Measurements from ENCODE around the gene ABHD17C.
A peak's percentile ranks its signal among the peaks of the same experiment; 100 is the strongest.

ABHD17C gene

DNA sequence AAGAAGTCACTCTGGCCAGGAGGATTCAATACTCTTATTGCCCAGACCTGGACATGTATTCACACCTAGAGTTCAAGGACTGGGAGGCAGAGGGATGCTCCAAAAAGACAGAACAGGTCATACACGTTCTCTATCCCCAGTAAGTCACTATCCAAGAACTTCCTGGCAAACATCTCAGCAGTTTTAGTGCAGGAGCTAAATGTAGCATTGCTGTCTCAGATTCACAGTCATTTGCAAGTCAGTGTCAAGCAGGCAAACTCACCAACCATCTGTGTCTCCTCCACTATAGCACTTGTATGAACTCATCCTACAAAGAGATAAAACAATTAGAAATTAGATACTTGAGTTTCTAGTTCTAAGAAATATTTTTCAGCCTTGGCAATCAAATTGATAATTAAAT, 38.4 kb downstream of the ABHD17C start:
- H3K4me3 ChIP-seq (ENCODE audit: low read length), result no peak overlapping the region
- TF ChIP-seq, protein P1, sequence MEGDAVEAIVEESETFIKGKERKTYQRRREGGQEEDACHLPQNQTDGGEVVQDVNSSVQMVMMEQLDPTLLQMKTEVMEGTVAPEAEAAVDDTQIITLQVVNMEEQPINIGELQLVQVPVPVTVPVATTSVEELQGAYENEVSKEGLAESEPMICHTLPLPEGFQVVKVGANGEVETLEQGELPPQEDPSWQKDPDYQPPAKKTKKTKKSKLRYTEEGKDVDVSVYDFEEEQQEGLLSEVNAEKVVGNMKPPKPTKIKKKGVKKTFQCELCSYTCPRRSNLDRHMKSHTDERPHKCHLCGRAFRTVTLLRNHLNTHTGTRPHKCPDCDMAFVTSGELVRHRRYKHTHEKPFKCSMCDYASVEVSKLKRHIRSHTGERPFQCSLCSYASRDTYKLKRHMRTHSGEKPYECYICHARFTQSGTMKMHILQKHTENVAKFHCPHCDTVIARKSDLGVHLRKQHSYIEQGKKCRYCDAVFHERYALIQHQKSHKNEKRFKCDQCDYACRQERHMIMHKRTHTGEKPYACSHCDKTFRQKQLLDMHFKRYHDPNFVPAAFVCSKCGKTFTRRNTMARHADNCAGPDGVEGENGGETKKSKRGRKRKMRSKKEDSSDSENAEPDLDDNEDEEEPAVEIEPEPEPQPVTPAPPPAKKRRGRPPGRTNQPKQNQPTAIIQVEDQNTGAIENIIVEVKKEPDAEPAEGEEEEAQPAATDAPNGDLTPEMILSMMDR (IDR thresholded peaks at IDR 0.05; ENCODE audit: insufficient read depth, low read depth, low read length, missing control alignments), result no peak
- DNase-seq (ENCODE audit: low read depth), result no peak

DNA sequence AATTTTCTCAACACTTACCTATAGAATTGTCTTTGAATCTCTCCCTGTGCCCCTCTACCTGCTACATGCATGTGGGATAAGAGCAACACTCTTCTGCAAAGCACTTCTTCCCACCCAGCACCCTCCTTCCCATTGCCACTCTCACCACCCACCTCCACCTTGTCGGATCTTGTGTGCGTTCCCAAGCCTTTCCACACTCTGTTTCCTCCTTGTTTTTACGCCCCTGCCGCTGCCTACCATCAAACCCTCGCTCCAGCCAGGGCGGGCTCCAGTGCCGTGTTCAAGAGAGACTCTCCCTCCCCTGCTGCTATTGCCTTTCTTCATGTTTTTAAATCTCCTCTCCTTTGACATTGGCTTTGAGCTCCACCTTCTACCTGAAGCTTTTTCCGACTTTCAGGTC, 40.2 kb downstream of the ABHD17C start:
- TF ChIP-seq, protein P1 (IDR thresholded peaks at IDR 0.05; ENCODE audit: insufficient read depth, low read depth, low read length, missing control alignments), result no peak
- no peak for DNase-seq (ENCODE audit: low read depth)
- no peak overlapping the region for H3K4me3 ChIP-seq (ENCODE audit: low read length)

DNA sequence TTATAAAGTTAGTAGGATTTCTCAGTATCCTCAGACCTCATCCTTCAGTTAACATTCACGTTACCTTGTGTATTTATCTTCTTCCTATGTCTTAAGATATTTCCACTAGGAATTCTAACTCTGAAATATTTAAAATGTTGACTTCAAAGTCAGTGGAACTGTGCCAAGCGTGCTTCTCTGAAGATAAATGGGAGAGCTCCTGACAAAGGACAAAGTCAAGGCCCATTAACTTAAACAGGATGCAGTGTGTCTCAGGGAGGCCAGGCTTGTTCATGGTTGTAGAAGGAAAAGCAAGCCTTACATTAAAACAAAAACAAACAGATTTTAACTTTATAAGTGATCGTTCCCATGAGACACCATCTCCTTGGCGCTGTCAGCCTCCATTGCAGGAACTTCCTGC, 41.5 kb downstream of the ABHD17C start:
- no peak overlapping the region for H3K4me3 ChIP-seq (ENCODE audit: low read length)
- TF ChIP-seq, protein P1 (IDR thresholded peaks at IDR 0.05; ENCODE audit: insufficient read depth, low read depth, low read length, missing control alignments), result no peak
- no peak for DNase-seq (ENCODE audit: low read depth)

GRCh38 chr15:80739919-80740318, 44.8 kb downstream of the ABHD17C start:
- TF ChIP-seq, protein P1 (IDR thresholded peaks at IDR 0.05; ENCODE audit: insufficient read depth, low read depth, low read length, missing control alignments), result no peak
- peak; percentile 32 for DNase-seq (ENCODE audit: low read depth)
- no peak overlapping the region for H3K4me3 ChIP-seq (ENCODE audit: low read length)

DNA sequence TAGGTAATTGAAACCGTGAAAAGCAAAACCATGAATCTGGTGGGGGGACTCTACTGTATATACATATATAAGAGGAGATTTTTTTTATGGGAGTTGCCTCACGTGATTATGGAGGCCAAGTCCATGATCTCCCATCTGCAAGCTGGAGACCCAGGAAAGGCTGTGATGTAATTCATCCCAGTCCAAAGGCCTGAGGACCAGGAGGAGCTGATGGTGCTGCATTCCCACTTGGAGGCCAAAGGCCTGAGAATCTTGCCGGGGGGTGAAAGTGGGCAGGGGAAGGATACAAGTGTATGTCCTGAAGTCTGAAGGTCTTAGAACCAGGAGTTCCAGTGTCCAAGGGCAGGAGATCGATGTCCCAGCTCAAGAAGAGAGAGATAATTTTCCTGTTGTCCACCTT, 47.0 kb downstream of the ABHD17C start:
- H3K4me3 ChIP-seq (ENCODE audit: low read length), result no peak overlapping the region
- TF ChIP-seq, protein P1 (IDR thresholded peaks at IDR 0.05; ENCODE audit: insufficient read depth, low read depth, low read length, missing control alignments), result no peak
- DNase-seq (ENCODE audit: low read depth), result no peak

DNA sequence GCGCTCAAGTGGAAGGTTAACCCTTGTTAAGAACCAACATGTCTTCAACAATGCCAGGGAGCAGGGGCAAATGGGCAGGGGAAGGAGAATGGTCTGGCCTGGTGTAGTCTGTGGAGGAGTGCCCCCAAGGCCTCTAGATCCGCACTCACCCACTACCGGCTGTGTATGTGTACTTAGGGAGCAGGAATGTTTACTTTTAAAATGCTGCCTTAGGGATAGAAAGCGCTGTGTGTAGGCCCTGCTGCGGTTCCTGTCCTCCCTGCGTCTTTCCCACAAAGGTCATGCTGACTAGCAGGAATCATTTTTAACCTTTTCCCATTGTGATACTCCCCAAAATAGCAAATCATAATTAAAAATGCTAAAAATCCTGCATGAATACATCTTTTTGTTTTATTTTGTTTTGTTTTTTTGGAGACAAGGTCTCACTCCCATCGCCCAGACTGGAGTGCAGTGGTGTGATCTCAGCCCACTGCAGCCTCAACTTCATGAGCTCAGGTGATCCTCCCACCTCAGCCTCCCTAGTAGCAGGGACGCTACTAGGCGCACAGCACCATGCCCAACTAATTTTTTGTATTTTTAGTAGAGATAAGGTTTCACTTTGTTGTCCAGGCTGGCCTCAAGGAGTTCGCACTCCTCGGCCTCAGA, 48.2 kb downstream of the ABHD17C start:
- DNase-seq (ENCODE audit: low read depth), result peak; percentile 58
- H3K4me3 ChIP-seq (ENCODE audit: low read length), result no peak overlapping the region
- TF ChIP-seq, protein P1 (IDR thresholded peaks at IDR 0.05; ENCODE audit: insufficient read depth, low read depth, low read length, missing control alignments), result no peak

GRCh38 chr15:80744415-80744814, 49.3 kb downstream of the ABHD17C start:
- H3K4me3 ChIP-seq (ENCODE audit: low read length), result no peak overlapping the region
- TF ChIP-seq, protein P1 (IDR thresholded peaks at IDR 0.05; ENCODE audit: insufficient read depth, low read depth, low read length, missing control alignments), result no peak
- DNase-seq (ENCODE audit: low read depth), result no peak
